ENCODE data around the gene MFRP.

The MFRP gene

GRCh38 chr11:119318240-119319135 is 28.0 kb downstream of the MFRP start:
- no peak for DNase-seq (ENCODE audit: low read depth in 3 of 3)

GRCh38 chr11:119317592-119318239 is 28.8 kb downstream of the MFRP start:
- no peak for DNase-seq (ENCODE audit: low read depth in 3 of 3)

- no peak for DNase-seq (ENCODE audit: low read depth in 3 of 3)
These were observed 29.5 kb downstream of the MFRP start, which contains the start of gene MCAM for GRCh38 chr11:119316729-119317591. MCAM (minus strand) TSS chr11:119317130; CDS start chr11:119317101, 29 bp downstream.

- DNase-seq (ENCODE audit: low read depth in 3 of 3), result no peak
These were observed 30.3 kb downstream of the MFRP start for GRCh38 chr11:119316016-119316728.

DNA sequence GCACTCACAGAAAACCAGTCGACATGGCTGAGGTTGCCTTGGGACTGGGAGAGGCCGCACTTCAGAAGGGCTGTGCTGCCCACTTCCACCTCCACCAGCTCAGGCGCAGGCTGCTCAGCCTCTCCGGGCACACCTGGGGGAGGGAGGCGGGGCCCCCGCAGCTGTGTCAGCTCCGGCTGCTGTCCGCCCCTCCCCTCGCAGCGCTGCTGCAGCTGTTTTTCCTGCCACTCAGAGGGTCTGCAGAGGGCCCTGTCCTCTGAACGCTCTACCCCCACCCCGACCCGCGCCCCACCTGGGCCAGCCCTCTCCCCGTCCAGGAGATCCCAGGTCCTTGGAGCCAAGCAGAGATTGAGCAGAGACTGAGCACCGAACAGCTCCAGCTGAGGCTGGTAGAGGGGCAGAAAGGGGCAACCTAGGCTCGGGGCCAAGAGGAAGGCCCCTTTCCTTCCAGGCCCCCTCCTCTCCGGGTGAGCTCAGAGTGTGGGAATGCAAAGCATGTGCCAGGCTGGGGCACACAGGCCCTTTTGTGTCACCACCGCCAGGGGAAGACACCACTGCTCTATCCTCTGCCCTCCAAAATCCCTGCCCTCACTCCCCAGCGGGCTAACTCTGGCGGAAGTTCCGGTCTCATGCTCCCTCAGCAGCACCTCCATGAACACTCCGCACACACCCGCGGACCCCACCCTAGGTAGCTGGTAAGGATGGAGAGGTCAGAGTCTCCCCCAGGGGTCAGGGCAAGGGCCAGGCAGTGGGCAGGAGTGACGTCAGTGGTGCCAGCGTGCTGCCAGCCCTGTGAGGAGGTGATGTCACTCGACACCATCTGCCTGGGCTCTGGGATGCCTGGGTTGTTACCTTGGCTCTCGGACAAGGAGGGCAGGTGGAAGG is 31.1 kb downstream of the MFRP start:
- no peak for DNase-seq (ENCODE audit: low read depth in 3 of 3)

GRCh38 chr11:119314726-119315125 is 31.8 kb downstream of the MFRP start:
- no peak for DNase-seq (ENCODE audit: low read depth in 3 of 3)

- no peak for DNase-seq (ENCODE audit: low read depth in 3 of 3)
These were observed 35.8 kb downstream of the MFRP start for GRCh38 chr11:119310682-119311052.

DNA sequence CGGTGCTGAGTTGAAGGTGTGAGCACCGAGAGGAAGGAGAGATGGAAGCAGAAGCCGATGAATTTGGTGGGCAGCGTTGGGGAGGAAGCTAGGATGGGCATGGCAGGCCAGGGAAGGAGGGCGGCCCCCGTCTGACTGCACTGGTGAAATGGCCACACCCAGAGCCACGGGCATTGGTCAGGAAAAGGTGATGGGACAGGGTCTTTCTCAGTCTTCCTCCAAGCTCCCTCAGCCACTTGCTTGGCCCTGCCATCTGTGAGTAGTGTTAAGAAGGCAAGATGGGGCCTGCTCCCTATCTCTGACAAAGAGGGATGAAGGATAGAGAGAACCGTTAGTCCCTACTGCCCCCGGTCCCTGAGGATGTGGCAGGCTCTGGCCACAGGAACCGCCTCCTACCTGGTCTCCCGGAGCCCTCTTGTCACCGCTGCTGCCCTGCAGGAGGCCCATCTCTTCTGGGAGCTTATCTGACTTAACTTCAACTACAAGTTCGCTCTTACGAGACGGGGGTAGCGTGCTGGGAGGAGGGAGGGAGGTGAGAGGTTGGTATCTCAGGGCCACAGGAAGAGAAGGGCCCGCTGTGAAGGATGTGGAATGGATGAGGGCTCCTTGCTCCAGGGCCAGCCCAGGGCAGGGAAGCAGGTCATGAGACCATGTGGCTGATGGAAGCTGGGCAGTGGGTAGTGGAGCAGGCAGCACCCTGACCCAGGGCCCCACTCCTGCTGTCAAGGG is 36.4 kb downstream of the MFRP start:
- DNase-seq (ENCODE audit: low read depth in 3 of 3), result no peak

DNA sequence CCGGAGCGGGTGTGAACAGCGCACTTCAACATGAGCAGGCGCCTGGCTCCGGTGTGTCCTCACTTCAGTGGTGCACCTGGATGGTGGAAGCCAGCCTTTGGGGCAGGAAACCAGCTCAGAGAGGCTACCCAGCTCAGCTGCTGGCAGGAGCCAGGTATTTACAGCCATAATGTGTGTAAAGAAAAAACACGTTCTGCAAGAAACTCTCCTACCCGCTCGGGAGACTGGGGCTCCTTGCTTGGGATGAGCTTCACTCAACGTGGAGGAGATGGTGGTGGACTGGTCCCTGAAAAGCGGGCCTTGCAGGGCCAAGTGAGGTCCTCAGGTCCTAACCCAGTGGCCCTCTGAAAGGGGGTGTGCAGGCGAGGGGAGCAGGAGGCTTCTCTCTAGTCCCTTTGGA is 37.1 kb downstream of the MFRP start:
- no peak for DNase-seq (ENCODE audit: low read depth in 3 of 3)

- DNase-seq (ENCODE audit: low read depth in 3 of 3), result no peak
These were observed 38.5 kb downstream of the MFRP start for GRCh38 chr11:119307974-119308373.

DNA sequence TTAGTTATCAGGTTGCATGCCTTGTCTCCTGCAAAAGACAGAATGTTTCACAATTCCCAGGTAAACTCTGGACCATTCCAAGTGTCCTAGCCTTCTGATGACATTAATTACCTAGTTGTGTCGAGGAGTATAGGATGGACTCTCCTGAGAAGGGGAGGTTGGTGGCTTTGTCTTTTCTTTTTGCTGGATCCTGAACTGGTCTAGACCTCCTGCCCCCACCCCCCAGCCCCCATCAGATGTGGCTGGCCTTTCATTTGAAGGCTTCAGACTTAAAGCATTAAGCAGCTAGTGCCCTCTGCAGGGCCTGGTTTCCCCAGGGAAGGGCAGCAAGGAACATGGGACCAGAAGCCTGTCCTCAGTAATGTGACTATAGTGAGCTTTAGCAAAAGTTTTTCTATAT is 39.3 kb downstream of the MFRP start:
- no peak for DNase-seq (ENCODE audit: low read depth in 3 of 3)

GRCh38 chr11:119306373-119306890 is 40.1 kb downstream of the MFRP start:
- no peak for DNase-seq (ENCODE audit: low read depth in 3 of 3)

GRCh38 chr11:119305556-119306372 is 40.7 kb downstream of the MFRP start:
- DNase-seq (ENCODE audit: low read depth in 3 of 3), result no peak

DNA sequence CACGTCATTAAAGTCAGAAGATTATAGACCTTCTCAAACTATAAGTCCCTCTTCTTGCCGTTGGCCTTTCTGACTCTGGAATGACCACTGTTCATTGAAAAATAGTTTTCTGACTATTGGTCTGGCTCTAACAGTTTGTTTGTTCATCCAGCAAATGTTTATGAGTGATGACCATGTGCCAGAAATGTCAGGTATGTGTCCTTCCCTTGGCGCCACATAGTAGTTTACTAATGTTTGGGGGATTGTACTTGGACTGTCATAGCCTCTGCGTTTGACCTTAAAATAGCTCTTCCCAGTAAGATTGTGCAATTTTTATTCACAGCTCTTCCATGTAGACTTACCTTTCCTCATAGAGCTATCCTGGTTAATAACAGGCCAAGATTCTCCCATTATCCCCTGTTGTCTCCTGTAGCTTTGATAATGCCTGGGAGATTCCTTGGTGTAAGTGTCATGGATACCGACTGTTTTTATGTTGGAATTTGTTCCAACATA is 43.2 kb downstream of the MFRP start:
- DNase-seq (ENCODE audit: low read depth in 3 of 3), result no peak

GRCh38 chr11:119300198-119300964 is 46.1 kb downstream of the MFRP start:
- DNase-seq (ENCODE audit: low read depth in 3 of 3), result no peak

- no peak for DNase-seq (ENCODE audit: low read depth in 3 of 3)
These were observed 47.1 kb downstream of the MFRP start for GRCh38 chr11:119299416-119299815.

DNA sequence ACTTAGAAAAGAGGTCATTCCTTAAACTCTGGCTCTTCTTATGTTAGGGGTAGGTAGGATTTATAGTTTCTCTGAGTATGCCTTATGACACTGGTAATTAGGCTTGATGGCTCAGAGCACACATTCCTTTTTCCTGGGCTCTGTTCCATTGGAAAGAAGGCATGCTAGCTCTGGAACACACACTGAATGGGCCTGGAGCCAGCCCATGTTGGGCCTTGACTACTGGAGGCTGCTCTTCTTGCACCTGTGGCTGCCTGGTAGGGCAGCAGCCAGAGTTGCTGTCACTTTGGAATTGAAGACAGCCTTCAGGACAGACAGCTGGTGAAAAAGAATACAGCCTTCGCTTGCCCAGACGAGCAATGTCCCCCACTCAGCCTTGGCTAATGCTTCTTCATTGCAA is 47.8 kb downstream of the MFRP start:
- DNase-seq (ENCODE audit: low read depth in 3 of 3), result no peak

DNA sequence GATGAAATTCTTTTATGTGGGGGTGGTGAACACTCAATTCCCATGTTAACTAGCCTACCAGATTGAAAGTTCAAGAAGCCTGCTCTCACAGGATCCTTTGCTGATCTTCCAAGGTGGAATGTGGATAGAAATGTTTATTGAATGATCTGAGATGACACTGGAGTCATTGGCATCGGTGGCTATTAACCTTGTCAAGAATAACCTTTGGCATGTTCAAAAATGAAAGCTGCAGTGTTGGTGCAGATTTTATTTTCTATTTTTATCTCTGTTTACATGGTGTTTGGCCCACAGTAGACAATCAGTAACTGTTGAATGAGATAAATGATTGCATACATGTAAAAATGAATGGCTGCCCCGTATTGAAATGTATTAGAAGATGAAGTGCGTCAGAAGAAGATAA is 48.6 kb downstream of the MFRP start:
- no peak for DNase-seq (ENCODE audit: low read depth in 3 of 3)
